Fibroblast of gingiva (primary cell): Measurements from ENCODE around the gene DENND5B.
"Not testable (repeated sequence)": the region's sequence is repeated elsewhere in the genome, so short reads cannot be mapped to it uniquely, and the experiment has no call there.

ENCODE experiments used
- DNase-seq: peaks from one replicate; pipeline ENCODE4 v3.0.0-alpha.2; 2011; ENCODE audit warnings: low read depth

DENND5B gene

DNA sequence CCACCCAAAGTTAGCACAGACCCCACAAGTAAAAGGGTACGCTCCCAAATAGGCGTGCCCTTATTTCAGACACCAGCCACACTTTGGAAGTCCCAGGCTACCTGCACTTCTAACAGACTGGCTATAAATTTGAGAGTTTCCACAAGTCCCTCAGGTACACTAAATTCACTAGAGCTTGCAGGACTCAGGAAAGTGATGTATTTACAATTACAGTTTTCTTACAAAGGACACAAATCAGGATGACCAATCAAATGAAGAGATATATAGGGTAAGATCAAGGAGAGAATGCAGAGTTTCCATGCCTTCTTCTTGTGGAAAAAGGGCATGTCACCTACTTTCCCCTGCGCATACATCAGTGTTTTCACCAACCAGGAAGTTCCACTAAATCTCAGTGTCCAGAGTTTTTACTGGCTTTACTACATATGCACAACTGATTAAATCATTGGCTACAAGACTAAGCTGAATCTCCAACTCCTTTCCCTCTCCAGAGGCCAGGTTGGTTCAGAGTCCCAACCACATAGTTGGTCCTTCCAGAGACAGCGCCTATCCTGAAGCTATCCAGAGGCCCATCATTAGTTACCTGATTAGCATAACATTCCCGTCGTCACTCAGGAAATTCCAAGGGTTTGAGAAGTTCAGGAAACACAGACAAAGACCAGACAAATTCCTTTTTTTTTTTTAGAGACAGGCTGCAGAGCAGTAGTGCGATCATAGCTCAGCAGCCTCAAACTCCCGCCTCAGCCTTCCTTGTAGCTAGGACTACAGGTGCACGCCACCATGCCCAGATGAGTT, 84.2 kb downstream of the DENND5B start:
- no peak for DNase-seq

DNA sequence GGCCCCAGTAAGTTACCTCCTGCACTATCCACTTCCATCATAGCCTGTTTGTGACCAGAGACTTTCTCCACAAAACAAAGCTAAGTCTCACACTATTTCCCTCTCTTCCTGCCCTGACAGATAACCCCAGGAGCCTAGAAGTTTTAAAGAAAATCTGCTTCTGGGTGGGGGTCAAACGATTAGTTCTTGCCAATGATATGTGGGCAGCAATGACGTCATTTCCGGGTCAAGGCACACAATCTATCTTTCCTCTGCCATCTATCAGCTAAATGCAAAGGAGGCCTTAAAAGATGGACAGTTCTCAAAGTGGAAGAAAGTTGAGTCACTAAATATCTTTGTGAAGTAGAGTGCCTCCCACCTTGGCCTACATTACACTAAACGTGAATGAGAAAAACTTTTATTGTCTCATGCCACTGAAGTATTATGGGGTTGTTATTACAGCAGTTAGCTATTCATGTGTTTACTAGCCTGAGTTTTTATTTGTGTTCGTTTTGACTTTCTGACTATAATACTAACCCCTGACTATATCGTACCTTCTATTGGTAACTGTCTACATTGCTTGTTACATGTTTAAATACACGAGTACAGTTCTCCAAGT, 86.2 kb downstream of the DENND5B start:
- DNase-seq, result no peak

- not testable (repeated sequence) for DNase-seq
Observed at GRCh38 chr12:31501014-31501413, 89.9 kb downstream of the DENND5B start.

DNA sequence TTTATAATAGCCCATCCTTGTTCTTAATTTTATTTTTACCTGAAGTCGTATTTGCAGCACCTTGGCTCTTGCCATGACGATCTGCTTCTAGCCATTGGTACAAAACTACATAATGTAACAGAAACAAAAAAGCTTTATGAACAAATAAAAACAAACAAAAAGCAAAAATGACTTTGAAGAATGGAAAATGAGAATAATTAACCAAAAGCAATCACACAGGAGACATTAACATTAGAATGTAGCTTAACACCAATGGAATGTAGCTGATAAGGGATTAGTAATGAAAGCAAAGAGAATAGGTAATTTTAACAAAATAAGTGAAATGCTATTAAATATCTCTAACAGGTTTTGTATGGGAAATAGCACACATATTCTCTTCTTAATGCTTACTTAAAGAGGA, 91.4 kb downstream of the DENND5B start:
- no peak for DNase-seq

DNA sequence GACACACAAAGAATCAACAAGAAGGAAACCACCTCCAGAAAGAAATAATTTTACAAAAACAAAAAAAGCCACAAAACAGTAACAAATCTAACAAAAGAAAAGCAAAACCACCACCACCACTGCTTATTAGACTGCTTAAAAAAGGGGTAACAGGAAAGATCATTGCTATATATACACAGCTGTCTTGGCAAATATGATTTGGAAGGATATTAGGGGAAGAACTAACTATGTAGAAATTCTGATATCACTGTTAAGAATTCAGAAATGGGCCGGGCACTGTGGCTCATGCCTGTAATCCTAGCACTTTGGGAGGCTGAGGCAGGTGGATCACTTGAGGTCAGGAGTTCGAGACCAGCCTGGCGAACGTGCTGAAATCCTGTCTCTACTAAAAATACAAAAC, 92.5 kb downstream of the DENND5B start:
- DNase-seq, result no peak

- no peak for DNase-seq
Observed at GRCh38 chr12:31496257-31496656, 94.7 kb downstream of the DENND5B start.

DNA sequence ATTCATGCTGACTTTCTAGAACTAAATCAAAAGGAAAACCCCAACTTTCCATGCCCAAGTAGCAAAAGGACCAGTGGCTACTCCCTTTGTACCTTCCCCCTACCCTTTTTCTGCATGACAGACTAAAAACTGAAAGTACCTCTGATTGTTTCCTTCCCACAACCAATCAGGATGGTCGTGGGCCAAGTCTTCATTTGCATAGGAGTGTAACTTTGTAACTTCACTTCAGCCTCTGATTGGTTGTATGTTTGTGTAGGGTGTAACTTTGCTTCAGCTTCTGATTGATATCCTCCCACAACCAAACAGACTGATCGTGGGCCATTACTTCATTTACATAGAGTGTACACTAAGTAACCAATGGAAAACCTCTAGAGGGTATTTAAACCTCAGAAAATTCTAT, 96.5 kb downstream of the DENND5B start:
- DNase-seq, result no peak

DNA sequence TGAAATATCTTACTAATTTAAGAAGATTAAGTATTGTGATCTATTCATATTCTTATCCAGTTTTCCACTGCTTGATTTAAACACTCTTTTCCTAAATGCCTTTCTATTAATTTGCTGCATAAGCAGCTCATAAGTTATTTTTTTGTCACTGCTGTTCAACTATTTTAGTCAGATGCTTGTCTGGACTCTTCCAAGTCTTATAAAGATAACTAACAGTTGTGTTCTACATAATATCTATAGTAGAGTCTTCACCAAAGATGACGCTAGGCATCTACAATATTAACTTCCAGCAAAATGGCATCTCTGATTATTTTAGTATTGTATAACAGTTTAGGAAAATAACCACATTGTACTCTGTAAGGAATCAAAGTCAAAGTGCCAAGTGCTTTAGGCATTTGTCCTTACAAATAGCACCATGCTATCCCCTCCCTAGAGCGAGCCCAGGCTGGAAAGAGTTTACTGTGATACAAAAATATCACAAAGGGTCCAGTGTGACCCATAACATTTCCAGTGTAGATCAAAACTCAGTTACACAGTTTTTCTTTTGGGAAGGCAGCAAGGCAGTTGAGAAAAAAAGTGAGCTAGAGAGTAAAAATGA, 98.2 kb downstream of the DENND5B start:
- no peak for DNase-seq

DNA sequence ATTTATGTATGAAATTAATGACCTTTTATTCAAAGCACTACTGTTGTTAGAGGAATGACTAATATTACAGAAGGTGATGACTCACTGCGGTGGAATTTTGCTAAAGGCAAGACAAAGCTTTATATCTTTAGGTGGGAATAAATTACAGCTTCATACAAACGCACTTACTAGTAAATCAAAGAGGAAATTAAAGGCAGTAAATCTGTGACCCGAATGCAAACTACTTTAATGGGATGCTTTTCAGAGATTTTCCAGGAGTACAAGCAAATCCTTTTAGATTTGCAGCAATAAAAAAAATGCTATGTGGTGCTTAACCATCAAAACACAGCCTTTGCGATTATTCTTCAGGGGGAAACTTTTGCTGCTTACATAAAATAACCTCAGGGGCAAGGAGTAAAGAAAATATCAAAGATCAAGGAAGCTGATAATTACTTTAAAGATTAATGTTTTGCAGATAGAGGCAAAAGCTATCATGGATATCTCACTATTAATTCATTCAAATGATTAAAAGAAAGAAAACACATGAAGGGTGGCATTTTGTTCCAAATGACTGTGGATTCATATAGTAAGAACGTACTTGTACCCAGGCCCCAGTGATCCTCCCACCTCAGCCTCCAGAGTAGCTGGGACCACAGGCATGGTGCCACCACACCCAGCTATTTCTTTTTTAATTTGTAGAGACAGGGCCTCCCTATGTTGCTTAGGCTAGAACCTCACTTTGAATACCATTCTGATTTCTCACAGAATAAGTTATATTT, 98.9 kb downstream of the DENND5B start:
- DNase-seq, result peak; percentile 58

GRCh38 chr12:31491241-31491794, 99.6 kb downstream of the DENND5B start:
- DNase-seq, result no peak

- DNase-seq, result no peak
Observed at GRCh38 chr12:31488737-31489338, 102.1 kb downstream of the DENND5B start.

- no peak for DNase-seq
Observed at GRCh38 chr12:31485571-31485970, 105.4 kb downstream of the DENND5B start.

DNA sequence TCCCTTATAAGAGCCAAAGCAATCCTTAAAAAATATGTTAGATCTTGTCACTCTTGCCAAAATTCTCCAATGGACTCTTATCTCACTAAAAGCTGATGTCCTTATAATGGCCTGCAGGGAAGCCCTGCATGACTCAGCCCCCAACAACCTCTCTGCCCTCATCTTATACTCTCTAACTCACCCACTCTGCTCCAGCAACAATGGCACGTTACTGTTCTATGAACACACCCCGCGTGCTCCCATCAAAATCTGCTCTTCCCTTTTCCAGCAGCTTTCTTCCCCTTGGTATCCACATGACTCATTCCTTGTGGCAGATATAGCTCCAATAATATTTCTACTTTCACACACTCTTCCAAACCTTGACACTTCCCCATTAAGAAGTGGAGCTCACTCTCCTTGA, 108.1 kb downstream of the DENND5B start:
- DNase-seq, result no peak

- no peak for DNase-seq
Observed at GRCh38 chr12:31481415-31481814, 109.5 kb downstream of the DENND5B start.

GRCh38 chr12:31479516-31480210, 111.3 kb downstream of the DENND5B start:
- no peak for DNase-seq

GRCh38 chr12:31478898-31479297, 112.0 kb downstream of the DENND5B start:
- no peak for DNase-seq

DNA sequence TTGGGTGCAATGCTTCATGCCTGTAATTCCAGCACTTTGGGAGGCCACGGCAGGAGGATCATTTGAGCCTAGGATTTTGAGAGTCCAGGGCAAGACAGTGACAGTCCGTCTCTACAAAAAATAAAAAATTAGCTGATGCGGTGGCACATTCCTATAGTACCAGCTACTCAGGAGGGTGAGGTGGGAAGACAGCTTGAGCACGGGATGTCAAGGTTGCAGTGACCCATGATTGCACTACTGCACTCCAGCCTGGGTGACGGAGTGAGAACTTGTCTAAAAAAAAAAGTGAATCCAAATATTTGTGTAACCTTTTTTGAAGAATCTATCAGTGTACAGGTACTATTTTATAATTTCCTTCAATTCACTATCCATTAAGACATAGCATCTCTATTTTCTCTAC, 112.5 kb downstream of the DENND5B start:
- no peak for DNase-seq

GRCh38 chr12:31477687-31478086, 113.2 kb downstream of the DENND5B start:
- DNase-seq, result no peak

DNA sequence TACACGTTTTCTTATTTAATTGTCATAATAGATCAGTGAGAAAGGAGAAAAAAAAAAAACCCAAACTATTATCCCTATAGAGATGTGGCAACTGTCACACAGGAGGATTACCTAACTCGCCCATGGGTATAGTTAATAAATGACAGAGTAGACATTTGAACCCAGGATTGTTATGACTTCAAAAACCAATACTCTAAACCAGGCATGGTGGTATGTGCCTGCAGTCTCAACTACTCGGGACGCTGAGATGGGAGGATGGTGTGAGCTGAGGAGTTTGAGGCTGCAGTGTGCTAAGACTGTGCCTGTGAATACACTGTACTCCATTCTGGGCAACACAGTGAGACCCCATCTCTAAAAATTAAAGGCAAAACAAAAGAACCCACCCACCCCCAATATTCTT, 114.5 kb downstream of the DENND5B start:
- no peak for DNase-seq

- DNase-seq, result not testable (repeated sequence)
Observed at GRCh38 chr12:31475610-31476009, 115.3 kb downstream of the DENND5B start.

GRCh38 chr12:31474751-31475150, 116.2 kb downstream of the DENND5B start:
- no peak for DNase-seq
